Right atrium auricular region (tissue), 2 donors: Measurements from ENCODE around the gene ALDH1A3. TPM values are rescaled to one million over a fixed set of nuclear protein-coding genes. Genes with fewer than 3 reads are reported as not detected.

Source experiments
- DNase-seq: peaks from one replicate; pipeline ENCODE4 v3.0.0-alpha.2; 2019; ENCODE audit warnings: low spot score
- H3K27ac ChIP-seq, 2 donors: fragments of 200-600 bp; sonication (generic); 1 replicate in 1 of 2; 2 replicates in 1 of 2; pipeline ENCODE4 v1.5.1; 2016 to 2019
- H3K27me3 ChIP-seq, 2 donors: fragments of 200-600 bp; sonication (generic); one replicate each; pipeline versions ENCODE4 v1.5.1 to v1.6.0; 2017 to 2019
- H3K36me3 ChIP-seq: fragments of 200-600 bp; sonication (generic); one replicate; pipeline ENCODE4 v1.5.1; 2016
- H3K4me1 ChIP-seq, 2 donors: fragments of 200-600 bp; sonication (generic); one replicate each; pipeline versions ENCODE4 v1.5.1 to v1.6.0; 2017 to 2019
- H3K4me3 ChIP-seq, 2 donors: fragments of 200-600 bp; sonication (generic); 1 replicate in 1 of 2; 2 replicates in 1 of 2; pipeline ENCODE4 v1.5.1; 2017 to 2019; ENCODE audit warnings: mild to moderate bottlenecking in 1 of 2, moderate library complexity in 1 of 2
- H3K9me3 ChIP-seq, 2 donors: fragments of 200-600 bp; sonication (generic); one replicate each; pipeline ENCODE4 v1.5.1; 2019
- CTCF ChIP-seq, 2 donors: fragments of 200-600 bp; sonication (generic); IDR thresholded peaks; one replicate each; pipeline ENCODE4 v1.5.1; 2019; ENCODE audit warnings: antibody characterized with exemption in 2 of 2
- total RNA-seq, 2 donors: library from RNA; depleted of rRNA; stranded (reverse); fragments of >200 nt; gene quantifications; one replicate each; pipeline ENCODE4 v1.1.0, GENCODE V29; 2016

Gene ALDH1A3
- total RNA-seq, 2 donors from 2014 or later = 14.7 to 19.7 TPM

GRCh38 chr15:100889385-100890050 is 9.9 kb downstream of the ALDH1A3 start:
- no peak for TF ChIP-seq CTCF (IDR thresholded peaks at IDR 0.05)
- no peak overlapping the region for H3K4me3 ChIP-seq
- H3K36me3 ChIP-seq = no peaks in the 10 kb centered on the region
- H3K27me3 ChIP-seq = no peaks in the 10 kb centered on the region
- H3K27ac ChIP-seq = peak overlapping the region; percentile 7 to 55
- H3K9me3 ChIP-seq = no peaks in the 10 kb centered on the region
- peak; percentile 83 for DNase-seq
- peaks cover 0 to 39% of the 10 kb centered on the region in 2 donors for H3K4me1 ChIP-seq

GRCh38 chr15:100890051-100890720 is 10.6 kb downstream of the ALDH1A3 start:
- Histone ChIP-seq H3K4me1 (peaks cover 0 to 42% of the 10 kb centered on the region in 2 donors), H3K36me3 (no peaks in the 10 kb centered on the region), H3K27ac (peak overlapping the region; percentile 7 to 55), H3K9me3 (no peaks in the 10 kb centered on the region), H3K4me3 (no peak overlapping the region), H3K27me3 (no peaks in the 10 kb centered on the region)
- no peak for TF ChIP-seq CTCF (IDR thresholded peaks at IDR 0.05)
- no peak for DNase-seq

- Histone ChIP-seq H3K4me1 (peaks cover 0 to 42% of the 10 kb centered on the region in 2 donors), H3K27ac (no peak overlapping the region), H3K27me3 (no peaks in the 10 kb centered on the region), H3K36me3 (no peaks in the 10 kb centered on the region), H3K4me3 (no peak overlapping the region), H3K9me3 (no peaks in the 10 kb centered on the region)
- no peak for DNase-seq
- TF ChIP-seq CTCF (IDR thresholded peaks at IDR 0.05) = no peak
These were observed 11.2 kb downstream of the ALDH1A3 start for GRCh38 chr15:100890850-100891249.

- Histone ChIP-seq H3K9me3 (no peaks in the 10 kb centered on the region), H3K27ac (no peak overlapping the region), H3K27me3 (no peaks in the 10 kb centered on the region)
These were observed 11.8 kb downstream of the ALDH1A3 start for GRCh38 chr15:100891307-100892012.

GRCh38 chr15:100892013-100892355 is 12.4 kb downstream of the ALDH1A3 start:
- Histone ChIP-seq H3K27me3 (no peaks in the 10 kb centered on the region), H3K36me3 (no peaks in the 10 kb centered on the region), H3K4me1 (peaks cover 0 to 42% of the 10 kb centered on the region in 2 donors), H3K27ac (no peak overlapping the region), H3K9me3 (no peaks in the 10 kb centered on the region), H3K4me3 (no peak overlapping the region)
- DNase-seq = no peak
- TF ChIP-seq CTCF (IDR thresholded peaks at IDR 0.05) = no peak

More at GRCh38 chr15:100891307-100892012, 11.8 kb downstream of the ALDH1A3 start:
- no peak for DNase-seq
- Histone ChIP-seq H3K4me3 (no peak overlapping the region), H3K4me1 (peaks cover 0 to 42% of the 10 kb centered on the region in 2 donors), H3K36me3 (no peaks in the 10 kb centered on the region)
- no peak for TF ChIP-seq CTCF (IDR thresholded peaks at IDR 0.05)
